Tibial artery (tissue), 4 donors: ENCODE data around the gene LAMA2.

Experiments
- DNase-seq, 2 donors: peaks; one replicate each; pipeline ENCODE4 v3.0.0-alpha.2; 2019
- H3K27ac ChIP-seq, 2 donors: fragments of 200-600 bp; sonication (generic) in 1 of 2; 1 replicate in 1 of 2; 2 replicates in 1 of 2; pipeline ENCODE4 v1.5.1; 2018 to 2019; ENCODE audit warnings: mild to moderate bottlenecking in 1 of 2
- H3K27me3 ChIP-seq, 2 donors: fragments of 200-600 bp; sonication (generic) in 1 of 2; one replicate each; pipeline versions ENCODE4 v1.5.1 to v1.6.0; 2016 to 2019
- H3K36me3 ChIP-seq, 3 donors: fragments of 200-600 bp; sonication (generic) in 2 of 3; one replicate each; pipeline ENCODE4 v1.5.1; 2016 to 2019; ENCODE audit warnings: mild to moderate bottlenecking in 2 of 3
- H3K4me1 ChIP-seq, 4 donors: fragments of 200-600 bp; sonication (generic) in 2 of 4; 1 replicate in 3 of 4; 2 replicates in 1 of 4; pipeline ENCODE4 v1.5.1; 2016 to 2019
- H3K4me3 ChIP-seq, 2 donors: fragments of 200-600 bp; sonication (generic) in 1 of 2; 1 replicate in 1 of 2; 2 replicates in 1 of 2; pipeline ENCODE4 v1.5.1; 2018 to 2019; ENCODE audit warnings: mild to moderate bottlenecking in 2 of 2
- H3K9me3 ChIP-seq, 3 donors: fragments of 200-600 bp; sonication (generic) in 1 of 3; one replicate each; pipeline ENCODE4 v1.5.1; 2016 to 2019
- intact Hi-C: fragments of 100-400 bp; cut with DNase I; formaldehyde crosslinking; loops from one replicate; pipeline ENCODE4 v1.15.0; 2023; ENCODE audit warnings: low total_unique reads
- TF ChIP-seq, protein P1 (sequence below), 2 experiments: fragments of 200-600 bp in 1 of 2; fragments of 450-650 bp in 1 of 2; IDR thresholded peaks; one replicate each; pipeline ENCODE4 v1.5.1; 2017 to 2019; ENCODE audit warnings: antibody characterized with exemption in 2 of 2, mild to moderate bottlenecking in 1 of 2, moderate library complexity in 1 of 2

Gene LAMA2

DNA sequence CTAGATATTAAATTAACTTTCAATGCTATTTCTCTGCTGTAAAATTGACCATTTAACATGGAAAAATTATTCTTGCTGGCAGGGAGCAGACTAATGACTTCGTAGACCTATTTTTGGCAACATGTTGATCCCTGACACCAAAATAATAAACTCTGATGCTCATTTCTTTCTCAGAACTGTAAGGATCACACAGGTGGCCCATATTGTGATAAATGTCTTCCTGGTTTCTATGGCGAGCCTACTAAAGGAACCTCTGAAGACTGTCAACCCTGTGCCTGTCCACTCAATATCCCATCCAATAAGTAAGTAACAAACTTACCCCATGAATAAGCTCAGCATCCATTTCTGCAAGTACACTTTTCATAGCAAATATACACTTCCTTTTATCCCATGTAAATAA, 387.5 kb downstream of the LAMA2 start:
- no peaks in the 10 kb centered on the region for H3K27me3 ChIP-seq
- TF ChIP-seq, protein P1, sequence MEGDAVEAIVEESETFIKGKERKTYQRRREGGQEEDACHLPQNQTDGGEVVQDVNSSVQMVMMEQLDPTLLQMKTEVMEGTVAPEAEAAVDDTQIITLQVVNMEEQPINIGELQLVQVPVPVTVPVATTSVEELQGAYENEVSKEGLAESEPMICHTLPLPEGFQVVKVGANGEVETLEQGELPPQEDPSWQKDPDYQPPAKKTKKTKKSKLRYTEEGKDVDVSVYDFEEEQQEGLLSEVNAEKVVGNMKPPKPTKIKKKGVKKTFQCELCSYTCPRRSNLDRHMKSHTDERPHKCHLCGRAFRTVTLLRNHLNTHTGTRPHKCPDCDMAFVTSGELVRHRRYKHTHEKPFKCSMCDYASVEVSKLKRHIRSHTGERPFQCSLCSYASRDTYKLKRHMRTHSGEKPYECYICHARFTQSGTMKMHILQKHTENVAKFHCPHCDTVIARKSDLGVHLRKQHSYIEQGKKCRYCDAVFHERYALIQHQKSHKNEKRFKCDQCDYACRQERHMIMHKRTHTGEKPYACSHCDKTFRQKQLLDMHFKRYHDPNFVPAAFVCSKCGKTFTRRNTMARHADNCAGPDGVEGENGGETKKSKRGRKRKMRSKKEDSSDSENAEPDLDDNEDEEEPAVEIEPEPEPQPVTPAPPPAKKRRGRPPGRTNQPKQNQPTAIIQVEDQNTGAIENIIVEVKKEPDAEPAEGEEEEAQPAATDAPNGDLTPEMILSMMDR (IDR thresholded peaks at IDR 0.05): no peak
- peaks cover 0 to 4% (median 0%) of the 10 kb centered on the region in 3 donors for H3K36me3 ChIP-seq
- no peaks in the 10 kb centered on the region for H3K4me1 ChIP-seq
- no peak for DNase-seq
- no peak overlapping the region for H3K4me3 ChIP-seq
- H3K9me3 ChIP-seq: no peaks in the 10 kb centered on the region
- intact Hi-C loops: no loop called here
- H3K27ac ChIP-seq: no peak overlapping the region

DNA sequence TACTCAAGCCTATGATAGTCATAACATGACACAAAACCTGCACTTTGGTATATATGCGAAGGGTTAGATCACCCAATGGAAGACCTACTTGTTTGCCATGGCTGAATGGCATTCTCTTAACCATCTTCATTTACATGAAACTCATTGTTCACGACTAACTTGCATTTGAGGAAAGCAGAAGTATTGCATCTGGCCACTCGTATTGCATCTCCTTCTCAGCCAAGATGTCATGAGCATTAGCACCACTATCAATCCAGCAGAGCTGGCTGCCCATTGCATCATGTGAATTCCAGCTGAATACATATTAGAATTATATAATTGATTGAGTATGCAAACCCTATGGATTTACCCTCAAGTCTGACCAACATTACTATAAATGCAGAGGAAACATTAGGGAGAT, 390.2 kb downstream of the LAMA2 start:
- intact Hi-C loops: no loop called here
- TF ChIP-seq, protein P1 (IDR thresholded peaks at IDR 0.05): no peak
- no peak for DNase-seq
- no peak overlapping the region for H3K27ac ChIP-seq
- H3K9me3 ChIP-seq: no peaks in the 10 kb centered on the region
- peaks cover 0 to 4% (median 0%) of the 10 kb centered on the region in 3 donors for H3K36me3 ChIP-seq
- H3K27me3 ChIP-seq: no peaks in the 10 kb centered on the region
- no peak overlapping the region for H3K4me3 ChIP-seq
- H3K4me1 ChIP-seq: no peaks in the 10 kb centered on the region

DNA sequence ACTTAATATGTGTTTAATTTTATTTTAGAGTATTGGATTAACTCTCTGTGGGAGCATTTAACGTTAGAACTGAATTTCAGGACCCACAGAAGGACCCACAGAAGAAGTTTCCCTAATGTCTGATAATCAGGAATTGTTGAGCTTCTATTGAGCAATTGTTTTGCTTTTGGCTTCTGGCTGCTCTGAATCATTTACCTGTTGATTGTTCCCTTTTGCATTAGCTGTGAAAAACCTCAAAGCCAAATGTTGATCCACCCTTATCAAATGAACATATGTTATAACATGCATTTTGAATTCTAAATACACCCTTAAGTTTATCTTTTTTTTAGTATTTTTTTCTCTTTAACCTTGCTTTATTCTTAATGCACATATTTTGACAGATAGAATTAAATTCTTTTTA, 393.5 kb downstream of the LAMA2 start:
- H3K27me3 ChIP-seq: no peaks in the 10 kb centered on the region
- H3K9me3 ChIP-seq: no peaks in the 10 kb centered on the region
- intact Hi-C loops: no loop called here
- H3K36me3 ChIP-seq: no peaks in the 10 kb centered on the region
- no peak for DNase-seq
- H3K4me3 ChIP-seq: no peak overlapping the region
- H3K27ac ChIP-seq: no peak overlapping the region
- TF ChIP-seq, protein P1 (IDR thresholded peaks at IDR 0.05): no peak
- no peaks in the 10 kb centered on the region for H3K4me1 ChIP-seq

DNA sequence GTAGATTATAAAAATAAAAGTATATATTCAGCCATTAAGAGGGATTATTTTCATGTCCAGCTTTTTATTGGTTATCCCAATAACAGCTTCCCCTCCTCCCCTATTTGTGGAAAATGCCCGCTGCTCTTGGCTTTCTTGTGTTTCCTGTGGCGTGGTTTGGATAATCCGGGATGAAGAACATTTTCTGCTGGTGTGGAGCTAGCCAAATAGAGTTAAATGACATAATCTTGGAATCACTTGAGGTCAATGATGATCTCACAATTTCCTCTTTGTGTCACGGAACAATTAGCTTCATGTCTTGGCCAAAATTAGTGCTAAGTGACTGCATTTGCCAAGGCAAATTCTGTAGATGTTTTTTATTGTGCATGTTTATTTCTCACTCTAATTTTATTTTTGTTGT, 394.0 kb downstream of the LAMA2 start:
- Histone ChIP-seq H3K4me3 (no peak overlapping the region), H3K9me3 (no peaks in the 10 kb centered on the region), H3K27me3 (no peaks in the 10 kb centered on the region), H3K36me3 (no peaks in the 10 kb centered on the region), H3K4me1 (no peaks in the 10 kb centered on the region), H3K27ac (no peak overlapping the region)
- intact Hi-C loops: no loop called here
- TF ChIP-seq, protein P1 (IDR thresholded peaks at IDR 0.05): no peak
- DNase-seq: no peak

DNA sequence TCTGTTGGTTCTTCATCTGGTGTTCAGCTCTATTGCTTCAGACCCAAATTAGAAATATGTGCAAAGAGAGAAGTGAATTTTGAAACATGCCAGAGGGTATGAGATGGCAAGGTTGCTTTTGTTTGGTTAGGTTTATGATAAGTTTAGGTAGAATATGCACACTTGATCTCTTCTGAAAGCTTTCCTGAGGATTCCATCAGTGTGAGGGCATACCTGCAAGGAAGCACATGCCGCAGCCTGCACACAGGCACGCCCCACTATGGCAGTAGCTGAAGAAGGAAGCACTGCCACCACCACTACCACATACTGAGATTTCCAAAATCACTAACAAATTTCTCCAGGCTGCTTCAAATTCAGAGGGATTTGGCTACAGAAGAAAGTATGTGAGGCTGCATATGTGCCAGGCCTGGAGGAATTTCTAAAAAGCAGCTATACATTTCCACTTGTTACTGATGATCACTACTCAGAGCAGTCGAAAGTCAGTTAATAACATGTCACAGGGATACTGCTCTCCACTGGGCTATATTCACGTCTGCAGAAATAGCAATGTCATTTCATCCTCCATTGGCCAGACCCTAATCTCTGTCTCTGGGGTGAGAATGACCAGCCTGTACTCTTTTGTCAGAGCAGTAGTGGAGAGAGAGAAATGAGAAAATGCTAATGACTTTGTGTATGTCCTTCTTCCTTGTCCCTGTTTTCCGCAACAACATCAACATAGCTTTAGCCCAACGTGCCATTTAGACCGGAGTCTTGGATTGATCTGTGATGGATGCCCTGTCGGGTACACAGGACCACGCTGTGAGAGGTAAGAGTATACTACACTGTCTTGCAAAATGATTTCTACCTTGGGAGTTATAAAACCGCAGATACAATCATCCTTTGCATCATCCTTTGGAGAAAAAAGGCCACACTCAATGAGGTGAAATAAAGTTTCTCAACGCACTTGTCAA, 396.7 kb downstream of the LAMA2 start:
- Histone ChIP-seq H3K27me3 (no peaks in the 10 kb centered on the region), H3K4me3 (no peak overlapping the region), H3K4me1 (no peaks in the 10 kb centered on the region), H3K27ac (no peak overlapping the region), H3K36me3 (no peaks in the 10 kb centered on the region), H3K9me3 (no peaks in the 10 kb centered on the region)
- TF ChIP-seq, protein P1 (IDR thresholded peaks at IDR 0.05): no peak
- no peak for DNase-seq
- intact Hi-C loops: no loop called here
